ENCODE measurements around the gene GNE.

DNA sequence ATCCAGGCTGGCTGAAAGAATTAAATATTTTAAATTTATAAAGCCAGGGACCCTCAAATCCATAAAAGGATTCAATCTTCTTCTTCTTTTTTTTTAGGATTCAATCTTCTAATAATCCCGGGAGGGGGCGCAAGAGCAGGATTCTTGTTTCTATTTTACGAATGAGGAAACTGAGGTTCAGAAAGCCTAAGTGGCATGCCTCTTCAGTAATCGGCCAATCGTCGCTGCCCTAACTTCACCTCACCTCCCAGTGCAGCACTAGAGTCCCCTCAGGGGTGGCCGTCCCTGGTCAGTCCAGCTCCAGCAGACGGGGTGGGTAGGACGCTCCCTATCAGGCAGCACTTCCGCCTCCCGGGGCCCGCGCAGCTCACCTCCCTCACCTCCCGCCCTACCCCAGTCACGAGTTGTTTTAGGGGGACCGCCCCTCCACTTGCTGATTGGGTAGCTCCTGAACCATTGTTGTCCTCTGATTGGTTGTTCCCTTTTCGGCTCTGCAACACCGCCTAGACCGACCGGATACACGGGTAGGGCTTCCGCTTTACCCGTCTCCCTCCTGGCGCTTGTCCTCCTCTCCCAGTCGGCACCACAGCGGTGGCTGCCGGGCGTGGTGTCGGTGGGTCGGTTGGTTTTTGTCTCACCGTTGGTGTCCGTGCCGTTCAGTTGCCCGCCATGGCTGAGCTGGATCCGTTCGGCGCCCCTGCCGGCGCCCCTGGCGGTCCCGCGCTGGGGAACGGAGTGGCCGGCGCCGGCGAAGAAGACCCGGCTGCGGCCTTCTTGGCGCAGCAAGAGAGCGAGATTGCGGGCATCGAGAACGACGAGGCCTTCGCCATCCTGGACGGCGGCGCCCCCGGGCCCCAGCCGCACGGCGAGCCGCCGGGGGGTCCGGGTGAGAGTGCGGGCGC lies 67.6 kb downstream of the GNE start, which contains the start of gene CLTA:
- peak; percentile 99 for TF ChIP-seq POLR2AphosphoS5 (IDR thresholded peaks at IDR 0.05; ENCODE audit: low read depth, low read length)
- peak; percentile 99 for TF ChIP-seq POLR2A (IDR thresholded peaks at IDR 0.05; ENCODE audit: low read depth, low read length)
- TF ChIP-seq TAF1 (IDR thresholded peaks at IDR 0.05; ENCODE audit: borderline replicate concordance, low read depth, low read length): peak; percentile 91
